Measurements from ENCODE around the gene FYTTD1.

FYTTD1 gene

DNA sequence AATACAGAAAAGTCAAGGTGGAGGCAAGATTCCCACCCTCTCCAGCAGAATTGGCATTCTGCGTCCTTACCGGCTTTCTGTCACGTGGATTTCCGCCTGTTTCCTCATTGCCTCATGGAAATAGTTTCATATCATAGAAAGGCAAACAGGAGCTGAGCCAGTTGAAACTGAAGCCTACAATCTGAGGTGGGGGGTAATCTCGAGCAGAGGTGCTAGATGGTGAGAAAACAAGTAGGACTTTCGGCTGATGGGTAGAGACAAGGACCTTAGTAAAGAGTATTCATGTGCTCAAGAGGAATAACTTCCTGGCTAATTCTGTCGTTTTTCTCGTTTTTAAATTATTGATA is 81.3 kb downstream of the FYTTD1 start:
- Histone ChIP-seq H3K9me3 (ENCODE audit: control insufficient read depth, insufficient read depth, low read length) (no peaks in the 10 kb centered on the region), H3K27ac (ENCODE audit: low read depth, low read length) (no peak overlapping the region), H3K4me2 (ENCODE audit: low read length) (no peak overlapping the region), H3K4me1 (ENCODE audit: control insufficient read depth, low read length) (peaks cover 11% of the 10 kb centered on the region), H3K79me2 (ENCODE audit: control insufficient read depth, low read length) (no peaks in the 10 kb centered on the region), H3K9me2 (replicated peaks; ENCODE audit: control insufficient read depth, low read length) (no peaks in the 10 kb centered on the region), H3K4me3 (ENCODE audit: low read length) (no peak overlapping the region), H3K27me3 (ENCODE audit: control insufficient read depth, low read length) (no peaks in the 10 kb centered on the region), H3F3A (ENCODE audit: control insufficient read depth, insufficient read depth) (no peaks in the 10 kb centered on the region), H3K36me3 (ENCODE audit: control insufficient read depth, low read length) (peaks cover 70% of the 10 kb centered on the region), H4K20me1 (ENCODE audit: control insufficient read depth, insufficient read depth, low read depth, low read length) (no peaks in the 10 kb centered on the region)
- TF ChIP-seq, protein P1, sequence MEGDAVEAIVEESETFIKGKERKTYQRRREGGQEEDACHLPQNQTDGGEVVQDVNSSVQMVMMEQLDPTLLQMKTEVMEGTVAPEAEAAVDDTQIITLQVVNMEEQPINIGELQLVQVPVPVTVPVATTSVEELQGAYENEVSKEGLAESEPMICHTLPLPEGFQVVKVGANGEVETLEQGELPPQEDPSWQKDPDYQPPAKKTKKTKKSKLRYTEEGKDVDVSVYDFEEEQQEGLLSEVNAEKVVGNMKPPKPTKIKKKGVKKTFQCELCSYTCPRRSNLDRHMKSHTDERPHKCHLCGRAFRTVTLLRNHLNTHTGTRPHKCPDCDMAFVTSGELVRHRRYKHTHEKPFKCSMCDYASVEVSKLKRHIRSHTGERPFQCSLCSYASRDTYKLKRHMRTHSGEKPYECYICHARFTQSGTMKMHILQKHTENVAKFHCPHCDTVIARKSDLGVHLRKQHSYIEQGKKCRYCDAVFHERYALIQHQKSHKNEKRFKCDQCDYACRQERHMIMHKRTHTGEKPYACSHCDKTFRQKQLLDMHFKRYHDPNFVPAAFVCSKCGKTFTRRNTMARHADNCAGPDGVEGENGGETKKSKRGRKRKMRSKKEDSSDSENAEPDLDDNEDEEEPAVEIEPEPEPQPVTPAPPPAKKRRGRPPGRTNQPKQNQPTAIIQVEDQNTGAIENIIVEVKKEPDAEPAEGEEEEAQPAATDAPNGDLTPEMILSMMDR (IDR thresholded peaks at IDR 0.05; ENCODE audit: low read depth, low read length, poor library complexity, severe bottlenecking): no peak
- TF ChIP-seq EZH2phosphoT487 (IDR thresholded peaks at IDR 0.05; ENCODE audit: borderline replicate concordance, low read length): no peak

DNA sequence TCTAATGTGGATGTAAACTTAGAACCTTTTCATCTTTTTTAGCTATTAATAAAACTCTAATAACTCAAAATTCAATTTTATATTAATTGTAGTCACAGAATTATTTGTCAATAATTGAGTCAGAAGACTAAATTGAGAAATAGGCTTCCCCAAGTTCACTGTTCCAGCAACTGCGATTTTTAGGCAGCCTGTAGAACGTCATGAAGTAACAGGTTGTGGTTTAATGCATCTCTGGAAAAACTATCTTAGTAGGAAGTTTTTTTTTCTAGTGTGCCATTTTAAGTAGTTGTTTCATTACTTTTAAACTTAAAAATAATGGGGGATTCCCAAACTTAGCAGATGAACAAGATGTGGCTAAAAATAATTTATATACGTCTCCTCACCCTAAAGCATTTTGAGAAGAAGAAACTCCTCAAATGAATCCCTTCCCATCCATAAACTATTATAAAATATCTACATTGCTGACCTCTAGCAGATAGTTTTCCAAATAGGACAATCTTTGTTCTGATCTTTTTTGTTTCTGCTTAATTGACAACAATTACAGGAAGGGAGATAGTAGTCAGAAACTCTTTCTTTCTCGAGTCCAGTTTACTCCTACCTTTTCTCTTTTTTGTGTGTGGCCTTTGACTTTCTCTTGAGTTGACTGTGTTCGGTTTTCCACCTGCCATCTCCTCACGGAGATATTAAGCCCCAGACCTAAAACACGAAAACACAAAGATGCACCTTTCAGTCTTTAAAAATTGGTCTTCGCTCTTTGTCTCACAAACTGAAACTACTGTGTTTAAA is 84.4 kb downstream of the FYTTD1 start:
- Histone ChIP-seq H3K27me3 (ENCODE audit: control insufficient read depth, low read length) (no peaks in the 10 kb centered on the region), H4K20me1 (ENCODE audit: control insufficient read depth, insufficient read depth, low read depth, low read length) (no peaks in the 10 kb centered on the region), H3K9me2 (replicated peaks; ENCODE audit: control insufficient read depth, low read length) (no peaks in the 10 kb centered on the region), H3F3A (ENCODE audit: control insufficient read depth, insufficient read depth) (no peaks in the 10 kb centered on the region), H3K4me1 (ENCODE audit: control insufficient read depth, low read length) (peaks cover 11% of the 10 kb centered on the region), H3K4me2 (ENCODE audit: low read length) (no peak overlapping the region), H3K4me3 (ENCODE audit: low read length) (no peak overlapping the region), H3K36me3 (ENCODE audit: control insufficient read depth, low read length) (peaks cover 63% of the 10 kb centered on the region), H3K9me3 (ENCODE audit: control insufficient read depth, insufficient read depth, low read length) (no peaks in the 10 kb centered on the region), H3K27ac (ENCODE audit: low read depth, low read length) (no peak overlapping the region), H3K79me2 (ENCODE audit: control insufficient read depth, low read length) (no peaks in the 10 kb centered on the region)
- TF ChIP-seq, protein P1 (IDR thresholded peaks at IDR 0.05; ENCODE audit: low read depth, low read length, poor library complexity, severe bottlenecking): no peak
- TF ChIP-seq EZH2phosphoT487 (IDR thresholded peaks at IDR 0.05; ENCODE audit: borderline replicate concordance, low read length): no peak

DNA sequence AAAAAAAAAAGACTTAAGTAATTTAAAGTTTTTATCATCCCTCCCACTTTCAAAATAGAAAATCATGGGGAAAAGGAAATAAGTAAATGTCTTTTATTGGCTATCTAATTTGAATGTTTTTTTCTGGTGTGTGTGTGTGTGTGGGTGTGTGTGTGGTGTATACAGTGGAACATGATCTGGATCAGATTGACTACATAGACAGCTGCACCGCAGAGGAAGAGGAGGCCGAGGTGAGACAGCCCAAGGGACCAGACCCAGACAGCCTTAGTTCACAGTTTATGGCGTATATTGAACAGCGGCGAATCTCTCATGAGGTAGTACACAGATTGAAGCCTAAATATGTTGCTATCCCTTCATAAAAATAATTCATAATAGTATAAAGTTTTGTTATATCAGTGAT is 85.8 kb downstream of the FYTTD1 start:
- no peaks in the 10 kb centered on the region for H4K20me1 ChIP-seq (ENCODE audit: control insufficient read depth, insufficient read depth, low read depth, low read length)
- no peaks in the 10 kb centered on the region for H3K9me3 ChIP-seq (ENCODE audit: control insufficient read depth, insufficient read depth, low read length)
- TF ChIP-seq, protein P1 (IDR thresholded peaks at IDR 0.05; ENCODE audit: low read depth, low read length, poor library complexity, severe bottlenecking): no peak
- TF ChIP-seq EZH2phosphoT487 (IDR thresholded peaks at IDR 0.05; ENCODE audit: borderline replicate concordance, low read length): no peak
- peaks cover 11% of the 10 kb centered on the region for H3K4me1 ChIP-seq (ENCODE audit: control insufficient read depth, low read length)
- no peak overlapping the region for H3K4me2 ChIP-seq (ENCODE audit: low read length)
- no peak overlapping the region for H3K27ac ChIP-seq (ENCODE audit: low read depth, low read length)
- no peaks in the 10 kb centered on the region for H3K27me3 ChIP-seq (ENCODE audit: control insufficient read depth, low read length)
- no peak overlapping the region for H3K4me3 ChIP-seq (ENCODE audit: low read length)
- no peaks in the 10 kb centered on the region for H3K79me2 ChIP-seq (ENCODE audit: control insufficient read depth, low read length)
- no peaks in the 10 kb centered on the region for H3K9me2 ChIP-seq (replicated peaks; ENCODE audit: control insufficient read depth, low read length)
- peaks cover 63% of the 10 kb centered on the region for H3K36me3 ChIP-seq (ENCODE audit: control insufficient read depth, low read length)
- no peaks in the 10 kb centered on the region for H3F3A ChIP-seq (ENCODE audit: control insufficient read depth, insufficient read depth)
